HL-60 (cell line): Measurements from ENCODE around the gene TENM4.

Source experiments
- DNase-seq, 2 experiments: peaks; one replicate each; pipeline ENCODE4 v3.0.0-alpha.2; 2010 to 2020; ENCODE audit warnings: low read depth in 1 of 2, low spot score in 1 of 2
- H3K27ac ChIP-seq: fragments of 250-450 bp; sonication (Bioruptor Pico); replicated peaks from 2 replicates; pipeline ENCODE4 v1.5.1; 2020; ENCODE audit warnings: mild to moderate bottlenecking, moderate library complexity
- H3K27me3 ChIP-seq: fragments of 250-450 bp; sonication (Bioruptor Pico); 2 replicates; pipeline ENCODE4 v1.5.1; 2021; ENCODE audit warnings: mild to moderate bottlenecking, moderate library complexity; ENCODE audit not compliant: insufficient read depth, poor library complexity, severe bottlenecking
- H3K4me3 ChIP-seq: replicated peaks from 2 replicates; pipeline ENCODE4 v1.5.1; 2011; ENCODE audit warnings: mild to moderate bottlenecking, control low read depth, low read length; ENCODE audit not compliant: insufficient read depth
- CTCF ChIP-seq: IDR thresholded peaks from one replicate; pipeline ENCODE4 v1.5.1; 2011; ENCODE audit warnings: low read length, control low read depth, inconsistent platforms; ENCODE audit not compliant: insufficient read depth
- GABPA ChIP-seq: IDR thresholded peaks from 2 replicates; pipeline ENCODE4 v1.6.1; 2012; ENCODE audit warnings: low read depth
- POLR2AphosphoS5 ChIP-seq: IDR thresholded peaks from 2 replicates; pipeline ENCODE4 v1.6.1; 2012; ENCODE audit warnings: low read depth
- REST ChIP-seq: IDR thresholded peaks from 2 replicates; pipeline ENCODE4 v1.6.1; 2012; ENCODE audit warnings: low read depth; ENCODE audit not compliant: insufficient replicate concordance
- SPI1 ChIP-seq: IDR thresholded peaks from 2 replicates; pipeline ENCODE4 v1.6.1; 2012; ENCODE audit warnings: low read depth, mild to moderate bottlenecking, borderline replicate concordance

Gene TENM4

DNA sequence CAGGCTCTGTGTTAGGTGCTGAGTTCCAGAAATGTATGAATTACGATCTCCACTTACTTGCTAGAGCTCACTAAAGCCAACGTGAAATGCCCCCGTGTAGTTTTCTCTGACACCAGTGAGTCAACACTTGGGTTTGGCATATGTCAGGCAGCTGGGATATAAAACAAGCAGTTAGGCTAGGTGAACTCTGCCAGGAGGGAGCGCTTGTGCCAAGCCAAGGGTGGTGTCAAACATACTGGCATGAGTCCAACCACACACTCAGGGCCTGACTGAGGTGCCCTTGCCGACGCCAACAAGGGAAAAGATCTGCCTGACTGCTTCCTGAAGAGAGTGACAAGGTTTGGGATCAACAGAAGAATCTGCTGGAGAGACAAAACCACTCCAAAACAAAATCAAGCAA is 698.4 kb downstream of the TENM4 start:
- DNase-seq, result no peak
- TF ChIP-seq POLR2AphosphoS5 (no peak), GABPA (no peak), SPI1 (no peak), REST (no peak), CTCF (no peak)
- Histone ChIP-seq H3K27ac (no peak overlapping the region), H3K4me3 (no peak overlapping the region), H3K27me3 (peaks cover 1% of the 10 kb centered on the region)

DNA sequence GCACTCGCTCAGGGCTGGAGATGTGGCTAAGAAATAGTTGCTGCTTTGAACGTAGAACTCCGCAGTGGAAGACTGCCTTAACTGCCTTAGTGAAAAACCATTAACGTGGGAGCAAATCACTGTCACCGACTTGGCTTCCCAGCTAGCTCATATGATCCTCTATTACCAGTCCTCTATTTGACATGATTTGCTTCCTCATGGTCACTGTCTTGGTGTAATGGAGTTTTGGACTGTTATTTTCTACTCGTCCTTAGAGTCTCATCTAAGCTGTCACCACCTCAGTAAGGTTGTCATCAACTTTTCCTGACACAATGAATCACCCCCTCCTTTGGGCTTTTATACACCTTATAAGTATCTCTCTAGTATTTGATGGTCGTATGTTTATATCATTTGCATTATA is 699.1 kb downstream of the TENM4 start:
- no peak overlapping the region for H3K4me3 ChIP-seq

More for the DNA sequence above, 699.1 kb downstream of the TENM4 start:
- Histone ChIP-seq H3K27me3 (peaks cover 3% of the 10 kb centered on the region), H3K27ac (no peak overlapping the region)
- DNase-seq, result no peak
- TF ChIP-seq POLR2AphosphoS5 (no peak), SPI1 (no peak), GABPA (no peak), REST (no peak), CTCF (no peak)
